Stimulated activated CD4-positive, alpha-beta T cell treated with anti-CD3 and anti-CD28 coated beads, Interleukin-15, amount 100 ng/mL, for 24 hours (primary cell): ENCODE data around the gene ATG7.
"Not testable (repeated sequence)": the region's sequence is repeated elsewhere in the genome, so short reads cannot be mapped to it uniquely, and the experiment has no call there.

Experiments
- DNase-seq: peaks from one replicate; pipeline ENCODE4 v3.0.0-alpha.2; 2020

The ATG7 gene

GRCh38 chr3:11304175-11304574 lies 32.0 kb downstream of the ATG7 start:
- no peak for DNase-seq

- no peak for DNase-seq
Measured at GRCh38 chr3:11305509-11305908, 33.3 kb downstream of the ATG7 start.

GRCh38 chr3:11306817-11307589 lies 34.8 kb downstream of the ATG7 start:
- DNase-seq, result peak; percentile 65

GRCh38 chr3:11307830-11308432 lies 35.7 kb downstream of the ATG7 start:
- no peak for DNase-seq

- DNase-seq, result no peak
Measured at GRCh38 chr3:11310258-11310657, 38.1 kb downstream of the ATG7 start.

- no peak for DNase-seq
Measured at GRCh38 chr3:11312166-11312565, 40.0 kb downstream of the ATG7 start.

GRCh38 chr3:11317300-11317699 lies 45.1 kb downstream of the ATG7 start:
- DNase-seq, result no peak

- DNase-seq, result no peak
Measured at GRCh38 chr3:11322931-11323330, 50.7 kb downstream of the ATG7 start.

GRCh38 chr3:11323813-11324212 lies 51.6 kb downstream of the ATG7 start:
- DNase-seq, result no peak

GRCh38 chr3:11327619-11328018 lies 55.4 kb downstream of the ATG7 start:
- peak; percentile 11 for DNase-seq

GRCh38 chr3:11328196-11328945 lies 56.2 kb downstream of the ATG7 start:
- no peak for DNase-seq

- no peak for DNase-seq
Measured at GRCh38 chr3:11329777-11330176, 57.6 kb downstream of the ATG7 start.

- DNase-seq, result no peak
Measured at GRCh38 chr3:11331101-11331500, 58.9 kb downstream of the ATG7 start.

- no peak for DNase-seq
Measured at GRCh38 chr3:11335056-11335608, 62.9 kb downstream of the ATG7 start.

- no peak for DNase-seq
Measured at GRCh38 chr3:11339541-11339940, 67.3 kb downstream of the ATG7 start.

- DNase-seq, result no peak
Measured at GRCh38 chr3:11346416-11346815, 74.2 kb downstream of the ATG7 start.

- not testable (repeated sequence) for DNase-seq
Measured at GRCh38 chr3:11348877-11349276, 76.7 kb downstream of the ATG7 start.

- no peak for DNase-seq
Measured at GRCh38 chr3:11349446-11349845, 77.2 kb downstream of the ATG7 start.

GRCh38 chr3:11350374-11350773 lies 78.2 kb downstream of the ATG7 start:
- DNase-seq, result no peak

GRCh38 chr3:11351451-11351850 lies 79.3 kb downstream of the ATG7 start:
- no peak for DNase-seq

- no peak for DNase-seq
Measured at GRCh38 chr3:11356269-11356668, 84.1 kb downstream of the ATG7 start.

GRCh38 chr3:11362600-11362999 lies 90.4 kb downstream of the ATG7 start:
- DNase-seq, result no peak

- DNase-seq, result no peak
Measured at GRCh38 chr3:11363715-11364114, 91.5 kb downstream of the ATG7 start.

GRCh38 chr3:11364181-11364580 lies 92.0 kb downstream of the ATG7 start:
- DNase-seq, result no peak
